GM19351 (cell line): Measurements from ENCODE around the gene DUS1L.

Source experiments
- ATAC-seq: cut with Tn5 transposase; IDR thresholded peaks from one replicate; pipeline ENCODE4 v1.9.1; 2021; ENCODE audit warnings: mild to moderate bottlenecking, moderate library complexity; ENCODE audit not compliant: unreplicated experiment

The DUS1L gene

DNA sequence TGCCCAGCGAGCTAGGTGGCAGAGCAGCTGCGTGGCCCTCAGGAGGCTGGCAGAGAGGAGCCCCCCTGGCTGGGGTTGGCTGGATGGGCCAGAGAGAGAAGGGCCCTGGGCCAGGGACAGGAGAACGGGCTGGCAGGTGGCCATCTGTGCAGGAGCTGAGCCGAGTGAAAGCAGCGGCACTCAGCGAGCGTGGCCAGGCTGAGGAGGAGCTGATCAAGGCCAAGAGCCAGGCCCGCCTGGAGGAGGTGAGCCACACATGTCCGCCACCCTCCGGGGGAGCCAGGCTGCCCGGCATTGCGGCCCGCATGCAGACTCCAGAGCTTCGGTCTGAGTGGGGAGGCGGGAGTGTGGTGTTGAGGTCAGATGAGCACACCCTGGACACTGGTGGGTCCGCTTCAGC lies 36.2 kb downstream of the DUS1L start:
- ATAC-seq = no peak

DNA sequence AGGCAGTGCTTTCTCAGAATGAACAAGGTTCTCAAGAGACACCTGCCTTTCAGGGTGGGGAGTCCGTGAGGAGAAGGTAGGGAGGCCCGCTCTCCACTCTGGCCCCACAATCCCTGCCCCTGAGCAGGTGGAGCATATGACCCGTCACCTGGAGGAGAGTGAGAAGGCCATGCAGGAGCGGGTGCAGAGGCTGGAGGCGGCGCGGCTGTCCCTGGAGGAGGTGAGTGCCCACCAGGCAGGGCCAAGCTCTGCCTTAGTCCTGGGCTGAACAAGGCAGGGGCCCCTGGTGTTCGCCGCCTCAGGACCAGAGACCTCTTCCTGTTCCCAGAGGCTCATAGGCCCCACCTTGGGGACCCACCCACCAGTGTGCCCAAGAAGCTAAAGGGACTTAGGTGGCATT lies 36.6 kb downstream of the DUS1L start:
- ATAC-seq = no peak

DNA sequence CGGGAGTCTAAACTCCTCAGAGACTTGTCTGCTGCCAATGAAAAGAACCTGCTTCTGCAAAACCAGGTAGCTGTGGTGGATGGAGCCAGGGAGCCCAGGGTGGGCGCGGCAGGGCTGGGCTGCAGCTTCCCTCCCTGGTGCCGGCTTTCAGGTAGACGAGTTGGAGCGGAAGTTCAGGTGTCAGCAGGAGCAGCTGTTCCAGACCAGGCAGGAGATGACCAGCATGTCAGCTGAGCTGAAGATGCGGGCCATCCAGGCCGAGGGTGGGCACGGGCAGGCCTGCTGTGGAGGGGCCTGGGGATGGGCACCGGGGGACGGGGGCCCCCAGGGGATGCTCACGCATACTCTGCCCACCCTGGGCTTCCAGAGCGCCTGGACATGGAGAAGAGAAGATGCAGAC lies 37.4 kb downstream of the DUS1L start:
- ATAC-seq = no peak

- no peak for ATAC-seq
These were observed 40.0 kb downstream of the DUS1L start for GRCh38 chr17:82025401-82026107.

DNA sequence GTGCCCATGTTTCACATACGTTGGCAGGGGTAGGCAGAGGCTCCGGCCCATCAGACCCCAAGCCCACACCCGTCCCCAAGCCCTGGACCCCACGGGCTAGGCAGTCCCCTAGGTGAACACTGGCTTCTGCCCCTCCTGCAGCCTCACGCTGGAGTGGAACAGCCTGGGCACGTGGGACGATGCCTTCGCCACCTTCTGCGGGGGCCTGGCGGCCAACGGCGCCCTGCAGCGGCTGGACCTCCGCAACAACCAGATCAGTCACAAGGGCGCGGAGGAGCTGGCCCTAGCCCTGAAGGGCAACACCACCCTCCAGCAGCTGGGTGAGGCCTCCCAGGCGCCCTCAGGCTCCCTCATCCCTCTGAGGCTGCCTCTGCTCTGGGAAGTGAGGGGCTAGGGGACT lies 40.7 kb downstream of the DUS1L start:
- no peak for ATAC-seq

- ATAC-seq = no peak
These were observed 42.0 kb downstream of the DUS1L start for GRCh38 chr17:82023447-82024241.

DNA sequence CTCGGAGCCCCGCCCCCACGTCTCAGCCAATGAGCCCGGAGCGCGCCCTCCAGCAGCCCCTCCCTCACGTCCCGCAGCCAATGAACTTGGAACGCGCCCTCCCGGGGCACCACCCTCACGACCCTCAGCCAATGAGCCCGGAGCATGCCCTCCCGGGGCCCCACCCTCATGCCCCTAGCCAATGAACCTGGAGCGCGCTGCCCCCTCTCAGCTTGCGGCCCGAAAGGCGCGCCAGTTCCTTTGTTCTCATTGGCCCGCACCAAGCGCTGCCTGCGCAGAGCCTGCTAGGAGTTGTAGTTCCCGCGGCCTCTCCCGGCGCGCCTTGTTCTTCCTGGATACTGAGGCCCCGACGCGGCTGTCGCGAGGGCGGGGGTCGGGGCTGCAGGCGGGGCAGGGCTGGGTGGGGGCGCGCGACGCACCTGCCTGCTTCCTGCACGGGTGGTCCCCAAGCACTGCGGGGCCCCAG lies 42.6 kb downstream of the DUS1L start, which contains the start of gene LRRC45:
Gene LRRC45, plus strand, starts transcription at position 325 of the 466 bp plus-strand sequence. CDS start 339 bp downstream, outside the sequence.
- ATAC-seq = peak; percentile 89

DNA sequence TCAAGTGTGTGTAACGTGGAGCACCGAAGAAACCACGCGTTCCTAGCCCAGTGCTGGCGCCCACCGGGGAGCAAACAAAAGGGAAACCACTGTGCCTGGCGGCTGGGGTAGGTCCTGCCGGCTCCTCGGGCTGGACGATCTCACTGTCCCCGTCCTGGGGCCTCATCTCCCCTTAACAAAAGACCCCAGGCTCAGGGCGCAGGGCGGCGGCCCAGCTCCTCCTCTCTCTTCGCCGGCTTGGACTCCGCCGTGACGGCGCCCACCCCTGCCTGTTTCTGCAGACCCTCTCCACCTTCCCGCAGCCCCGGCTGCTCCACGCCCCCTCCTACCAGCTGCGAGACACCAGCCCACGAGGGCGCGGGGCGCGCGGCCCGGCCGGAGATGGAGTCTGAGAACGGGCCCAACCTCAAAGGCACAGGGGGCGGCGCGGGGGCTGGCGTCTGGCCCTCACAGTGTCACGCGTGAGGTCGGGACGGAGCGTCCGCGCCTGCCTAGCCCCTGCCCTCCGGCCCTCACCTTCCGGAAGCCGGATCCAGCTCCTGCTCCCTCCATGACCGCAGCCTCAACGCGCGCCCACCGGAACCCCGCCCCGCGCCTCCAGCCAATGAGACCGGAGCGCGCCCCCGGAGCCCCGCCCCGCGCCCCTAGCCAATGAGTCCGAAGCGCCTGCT lies 43.2 kb downstream of the DUS1L start, which contains the start of gene CENPX:
Gene CENPX, minus strand, starts transcription at position 569 of the 671 bp plus-strand sequence. Its CDS starts 17 bp downstream, at position 552.
- no peak for ATAC-seq

DNA sequence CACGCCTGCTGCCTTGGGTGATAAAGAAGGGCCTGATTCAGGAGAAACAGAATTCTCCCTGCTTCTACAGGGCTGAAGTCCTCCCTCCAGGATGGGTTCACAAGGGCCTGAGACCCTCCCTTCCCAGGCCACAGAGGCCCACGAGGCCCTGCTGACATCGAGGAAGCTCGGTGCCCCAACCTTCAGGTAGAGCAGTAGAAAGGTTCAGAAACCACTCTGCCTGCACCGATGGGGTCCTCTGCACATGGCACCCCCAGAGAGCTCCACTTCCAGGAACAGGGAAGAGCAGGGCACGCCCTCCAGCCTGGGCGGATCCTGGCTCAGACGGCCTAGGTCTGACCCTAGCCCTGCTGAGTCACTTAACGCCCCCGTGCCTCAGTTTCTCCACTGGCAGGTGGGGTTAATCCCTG lies 43.7 kb downstream of the DUS1L start:
- ATAC-seq = no peak

DNA sequence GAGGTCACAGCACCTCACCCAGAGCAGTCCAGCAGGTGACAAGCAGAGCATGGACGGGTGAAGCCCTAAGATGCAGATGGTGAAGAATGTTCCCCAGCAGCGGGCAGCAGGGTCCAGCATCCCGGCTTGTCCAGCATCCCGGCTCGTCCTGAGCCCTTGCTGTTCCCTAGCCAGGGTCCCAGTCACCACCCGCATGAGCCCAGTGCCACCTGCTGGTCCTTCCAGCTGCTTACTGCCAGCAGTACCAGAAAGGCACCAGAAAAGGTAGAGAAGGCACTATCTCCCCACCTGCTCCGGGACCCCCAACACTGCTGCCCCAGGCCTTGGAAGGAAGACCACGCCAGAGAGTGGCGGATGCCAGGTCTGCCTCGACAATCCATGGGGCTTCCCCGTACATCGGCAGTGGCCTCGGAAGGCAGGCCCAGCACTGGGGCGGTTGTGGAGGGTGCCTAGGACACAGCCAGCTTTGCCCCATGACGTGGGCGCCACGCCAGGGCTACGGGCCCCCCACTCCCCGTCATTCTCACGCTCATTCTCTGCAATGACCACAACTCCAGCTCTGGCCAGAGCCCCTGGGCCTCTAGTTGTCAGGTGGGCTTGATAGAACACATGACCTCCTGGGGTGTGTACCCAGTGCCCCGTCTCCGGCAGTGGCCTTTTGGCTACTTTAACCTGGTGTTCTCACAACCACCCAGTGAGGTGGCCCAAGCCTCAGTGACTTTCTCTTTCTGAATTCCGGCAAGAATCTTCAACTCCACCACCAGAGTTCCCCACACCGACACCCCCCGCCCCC lies 44.3 kb downstream of the DUS1L start:
- no peak for ATAC-seq

GRCh38 chr17:82020572-82021106 lies 45.0 kb downstream of the DUS1L start:
- no peak for ATAC-seq

DNA sequence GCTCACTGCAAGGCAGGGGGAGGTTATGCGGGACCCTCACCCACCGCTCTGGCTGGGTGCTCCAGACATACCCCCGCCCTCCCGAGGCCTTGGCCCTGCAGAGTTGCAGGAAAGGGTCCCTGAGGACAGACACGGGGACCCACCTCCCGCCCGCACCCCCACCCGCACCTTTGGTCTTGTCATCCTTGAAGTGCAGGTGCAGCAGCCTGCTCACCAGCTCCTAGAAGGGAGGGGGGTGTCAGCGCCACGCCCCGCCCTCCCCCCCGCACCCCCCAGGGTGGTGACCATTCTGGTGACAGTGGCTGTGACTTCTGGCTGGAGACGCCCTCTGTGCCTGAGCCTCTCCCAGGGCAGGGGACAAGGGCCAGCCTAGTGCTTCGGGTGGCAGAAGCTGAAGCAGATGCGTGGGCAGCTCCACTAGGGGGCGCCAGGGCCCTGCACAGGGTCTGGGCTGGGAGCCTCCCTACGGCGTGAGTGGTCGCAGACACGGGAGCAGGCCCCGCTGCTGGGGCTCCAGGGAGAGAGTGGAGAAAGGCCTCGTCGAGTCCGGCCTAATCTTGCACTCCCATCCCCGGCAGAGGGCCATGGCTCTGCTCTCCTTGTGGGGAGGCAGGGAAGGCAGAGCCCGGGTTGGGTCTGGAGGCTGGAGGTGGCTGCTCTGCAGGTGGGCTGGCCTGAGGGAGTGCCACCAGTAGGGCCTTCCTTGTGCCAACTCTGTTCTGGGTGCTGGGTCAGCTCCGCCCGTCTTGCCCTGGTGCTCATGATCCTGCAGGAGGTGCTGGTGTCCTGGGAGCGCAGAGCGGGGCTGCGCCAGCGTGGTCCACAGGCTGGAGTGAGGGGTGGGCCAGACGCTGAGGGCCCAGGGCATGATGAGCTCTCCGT lies 45.7 kb downstream of the DUS1L start:
- no peak for ATAC-seq

DNA sequence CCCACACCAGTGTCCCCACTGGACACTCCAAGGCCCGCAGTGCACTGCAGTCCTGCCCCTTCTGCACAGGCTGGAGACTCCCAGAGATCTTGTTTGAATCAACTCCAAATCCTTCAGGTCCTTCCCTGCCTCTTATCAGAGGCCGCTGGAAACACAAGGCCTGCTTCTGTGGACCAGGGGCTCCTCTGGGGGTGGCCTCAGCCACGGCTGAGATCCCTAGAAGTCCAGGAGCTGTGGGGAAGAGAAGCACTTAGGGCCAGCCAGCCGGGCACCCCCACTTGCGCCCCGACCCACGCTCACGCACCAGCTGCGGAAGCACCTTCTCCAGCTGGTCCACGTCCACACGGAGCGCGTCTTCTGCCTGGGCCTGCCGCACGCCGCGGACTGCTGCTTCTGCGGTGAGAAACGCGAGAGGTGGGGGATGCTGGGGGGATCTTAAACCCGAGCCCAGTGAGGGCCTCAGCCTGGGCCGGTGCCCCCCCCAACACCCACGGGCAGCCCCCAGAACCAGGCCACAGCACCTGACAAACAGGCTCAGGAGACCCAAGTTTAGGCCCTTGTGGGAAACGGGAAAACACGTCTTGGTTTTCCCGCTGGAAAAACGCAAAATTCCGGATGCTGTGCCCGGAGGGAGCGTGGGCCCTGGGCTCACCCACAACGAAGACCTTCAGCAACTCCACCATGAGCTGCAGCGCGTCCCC lies 46.5 kb downstream of the DUS1L start:
- ATAC-seq = no peak

DNA sequence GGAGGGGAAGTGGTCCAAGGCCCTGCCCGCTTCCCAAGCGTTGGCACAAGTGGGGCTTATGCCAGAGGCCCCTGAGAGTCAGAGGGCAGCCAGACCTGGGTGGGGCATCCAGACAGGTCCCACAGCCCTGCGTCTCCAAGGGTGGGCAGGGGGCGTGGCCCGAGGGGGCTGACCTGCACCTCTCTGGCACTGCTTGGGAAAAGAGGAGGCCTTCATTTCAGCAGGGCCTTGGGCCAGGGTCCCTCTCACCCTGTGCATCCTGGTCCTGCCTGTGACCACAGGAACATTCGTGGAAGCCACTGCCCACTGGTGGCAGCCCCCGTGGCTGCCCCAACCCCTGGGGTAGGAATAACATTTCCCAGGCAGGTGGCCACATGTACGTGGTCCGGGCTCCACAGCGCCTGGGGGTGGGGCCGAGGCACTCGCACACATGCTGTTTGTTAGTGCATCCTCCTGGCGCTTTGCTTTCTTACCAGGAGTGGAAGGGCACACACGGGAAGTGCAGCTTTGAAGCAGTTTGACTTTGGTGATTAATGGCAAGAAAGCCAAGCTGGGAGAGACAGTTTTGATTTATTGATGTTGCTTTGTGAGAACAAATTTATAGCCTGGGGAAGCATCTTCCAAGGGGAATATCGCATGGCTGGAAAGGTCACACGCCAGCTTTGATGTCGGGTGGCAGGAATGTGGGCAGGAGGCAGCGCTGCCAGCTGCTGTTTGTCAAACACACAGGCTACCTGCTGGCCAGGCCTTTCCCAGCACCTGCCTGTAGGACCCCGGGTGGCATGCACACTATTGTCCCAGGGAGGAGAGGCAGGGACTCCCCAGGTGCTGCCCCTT lies 47.2 kb downstream of the DUS1L start:
- no peak for ATAC-seq

GRCh38 chr17:82017612-82018151 lies 47.9 kb downstream of the DUS1L start:
- ATAC-seq = no peak

DNA sequence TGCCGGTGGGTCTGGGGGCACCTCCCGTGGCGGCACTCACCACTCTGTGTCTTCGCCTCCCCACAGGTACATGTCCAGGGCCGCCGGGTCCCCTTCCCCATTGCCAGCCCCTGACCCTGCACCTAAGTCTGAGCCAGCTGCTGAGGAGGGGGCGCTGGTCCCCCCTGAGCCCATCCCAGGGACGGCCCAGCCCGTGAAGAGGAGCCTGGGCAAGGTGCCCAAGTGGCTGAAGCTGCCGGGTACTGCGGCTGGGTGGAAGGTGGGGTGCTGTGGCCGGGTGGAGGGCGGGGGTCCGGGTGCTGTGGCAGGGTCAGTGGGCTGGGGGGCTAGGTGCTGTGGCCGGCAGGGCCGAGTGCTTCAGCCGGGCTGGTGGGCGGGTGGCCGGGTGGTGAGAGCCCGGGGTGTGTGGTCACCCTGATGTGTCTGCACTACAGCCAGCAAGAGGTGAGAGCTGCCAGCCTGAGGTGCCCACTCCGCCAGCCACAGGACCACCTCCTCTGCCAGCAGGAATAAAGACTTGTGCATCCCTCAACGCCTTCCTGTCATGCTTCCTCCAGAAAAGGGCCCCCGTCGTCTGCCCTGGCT lies 48.6 kb downstream of the DUS1L start:
- ATAC-seq = no peak
